Loucy (cell line): ENCODE results near the gene TRMT10B.

Experiments
- H2AFZ ChIP-seq: fragments of 200-600 bp; sonication (generic); 2 replicates; pipeline ENCODE4 v1.6.0; 2016; ENCODE audit warnings: antibody characterized with exemption, mild to moderate bottlenecking, low read length, moderate library complexity
- H3F3A ChIP-seq: fragments of 200-600 bp; 2 replicates; pipeline ENCODE4 v1.6.0; 2016; ENCODE audit warnings: antibody characterized with exemption, low read depth, mild to moderate bottlenecking
- H3K27me3 ChIP-seq: fragments of 200-600 bp; sonication (generic); 2 replicates; pipeline ENCODE4 v1.6.1; 2014; ENCODE audit warnings: low read length, mild to moderate bottlenecking; ENCODE audit not compliant: insufficient read depth, poor library complexity, severe bottlenecking
- H3K36me3 ChIP-seq: fragments of 200-600 bp; sonication (generic); 2 replicates; pipeline ENCODE4 v1.6.1; 2016; ENCODE audit warnings: low read length; ENCODE audit not compliant: insufficient read depth
- H3K4me1 ChIP-seq: fragments of 200-600 bp; sonication (generic); 2 replicates; pipeline ENCODE4 v1.5.1; 2014; ENCODE audit warnings: low read length, mild to moderate bottlenecking; ENCODE audit not compliant: insufficient read depth, poor library complexity, severe bottlenecking
- H3K4me2 ChIP-seq: fragments of 200-600 bp; sonication (generic); 2 replicates; pipeline ENCODE4 v1.6.0; 2014; ENCODE audit warnings: antibody characterized with exemption, low read length, low read depth, mild to moderate bottlenecking; ENCODE audit not compliant: poor library complexity, severe bottlenecking
- H3K4me3 ChIP-seq: fragments of 200-600 bp; sonication (generic); 2 replicates; pipeline ENCODE4 v1.5.1; 2014; ENCODE audit warnings: low read length, mild to moderate bottlenecking, mixed read lengths; ENCODE audit not compliant: poor library complexity, severe bottlenecking
- H3K79me2 ChIP-seq: fragments of 200-600 bp; sonication (generic); 2 replicates; pipeline ENCODE4 v1.6.1; 2014; ENCODE audit warnings: low read length; ENCODE audit not compliant: insufficient read depth
- H3K9ac ChIP-seq: fragments of 200-600 bp; sonication (generic); 2 replicates; pipeline ENCODE4 v1.6.0; 2014; ENCODE audit warnings: mild to moderate bottlenecking, low read depth, low read length, moderate library complexity; ENCODE audit not compliant: poor library complexity, severe bottlenecking
- H3K9me2 ChIP-seq: fragments of 200-600 bp; sonication (generic); replicated peaks from 2 replicates; pipeline ENCODE4 v1.6.1; 2016; ENCODE audit warnings: low read depth, low read length, mixed read lengths
- H3K9me3 ChIP-seq: fragments of 200-600 bp; sonication (generic); 2 replicates; pipeline ENCODE4 v1.6.1; 2014; ENCODE audit warnings: mild to moderate bottlenecking, antibody characterized with exemption, low read length, low read depth; ENCODE audit not compliant: insufficient read depth
- H4K20me1 ChIP-seq: fragments of 200-600 bp; sonication (generic); 2 replicates; pipeline ENCODE4 v1.6.0; 2014; ENCODE audit warnings: antibody characterized with exemption, low read length, mild to moderate bottlenecking; ENCODE audit not compliant: insufficient read depth, poor library complexity, severe bottlenecking
- EZH2phosphoT487 ChIP-seq: fragments of 200-600 bp; IDR thresholded peaks from 2 replicates; pipeline ENCODE4 v1.6.1; 2018; ENCODE audit warnings: antibody characterized with exemption, mild to moderate bottlenecking, moderate library complexity, borderline replicate concordance
- TF ChIP-seq, protein P1 (sequence below): fragments of 200-600 bp; sonication (generic); conservative IDR thresholded peaks from 2 replicates; pipeline ENCODE4 v1.5.1; 2014; ENCODE audit warnings: mild to moderate bottlenecking, antibody characterized with exemption, low read length

The TRMT10B gene

GRCh38 chr9:37715991-37716505, 37.6 kb upstream of the TRMT10B start:
- TF ChIP-seq EZH2phosphoT487 = no peak
- TF ChIP-seq, protein P1, sequence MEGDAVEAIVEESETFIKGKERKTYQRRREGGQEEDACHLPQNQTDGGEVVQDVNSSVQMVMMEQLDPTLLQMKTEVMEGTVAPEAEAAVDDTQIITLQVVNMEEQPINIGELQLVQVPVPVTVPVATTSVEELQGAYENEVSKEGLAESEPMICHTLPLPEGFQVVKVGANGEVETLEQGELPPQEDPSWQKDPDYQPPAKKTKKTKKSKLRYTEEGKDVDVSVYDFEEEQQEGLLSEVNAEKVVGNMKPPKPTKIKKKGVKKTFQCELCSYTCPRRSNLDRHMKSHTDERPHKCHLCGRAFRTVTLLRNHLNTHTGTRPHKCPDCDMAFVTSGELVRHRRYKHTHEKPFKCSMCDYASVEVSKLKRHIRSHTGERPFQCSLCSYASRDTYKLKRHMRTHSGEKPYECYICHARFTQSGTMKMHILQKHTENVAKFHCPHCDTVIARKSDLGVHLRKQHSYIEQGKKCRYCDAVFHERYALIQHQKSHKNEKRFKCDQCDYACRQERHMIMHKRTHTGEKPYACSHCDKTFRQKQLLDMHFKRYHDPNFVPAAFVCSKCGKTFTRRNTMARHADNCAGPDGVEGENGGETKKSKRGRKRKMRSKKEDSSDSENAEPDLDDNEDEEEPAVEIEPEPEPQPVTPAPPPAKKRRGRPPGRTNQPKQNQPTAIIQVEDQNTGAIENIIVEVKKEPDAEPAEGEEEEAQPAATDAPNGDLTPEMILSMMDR = no peak
- no peaks in the 10 kb centered on the region for H4K20me1 ChIP-seq
- H3K27me3 ChIP-seq = no peaks in the 10 kb centered on the region
- H3K36me3 ChIP-seq = no peaks in the 10 kb centered on the region
- H3F3A ChIP-seq = no peaks in the 10 kb centered on the region
- no peak overlapping the region for H3K4me3 ChIP-seq
- no peak overlapping the region for H3K9ac ChIP-seq
- H3K79me2 ChIP-seq = no peaks in the 10 kb centered on the region
- H3K9me2 ChIP-seq = no peaks in the 10 kb centered on the region
- H3K4me1 ChIP-seq = no peaks in the 10 kb centered on the region
- H2AFZ ChIP-seq = no peak overlapping the region
- H3K4me2 ChIP-seq = no peak overlapping the region
- H3K9me3 ChIP-seq = no peaks in the 10 kb centered on the region

- Histone ChIP-seq H3K4me1 (no peaks in the 10 kb centered on the region), H3K79me2 (no peaks in the 10 kb centered on the region), H3F3A (no peaks in the 10 kb centered on the region), H3K9me2 (no peaks in the 10 kb centered on the region), H3K9ac (no peak overlapping the region), H3K27me3 (no peaks in the 10 kb centered on the region), H3K4me3 (no peak overlapping the region), H3K36me3 (no peaks in the 10 kb centered on the region), H3K4me2 (no peak overlapping the region), H3K9me3 (no peaks in the 10 kb centered on the region), H2AFZ (no peak overlapping the region), H4K20me1 (no peaks in the 10 kb centered on the region)
- TF ChIP-seq, protein P1 = no peak
- no peak for TF ChIP-seq EZH2phosphoT487
These were observed 34.1 kb upstream of the TRMT10B start for GRCh38 chr9:37719526-37719925.

GRCh38 chr9:37727013-37727412, 26.6 kb upstream of the TRMT10B start:
- no peaks in the 10 kb centered on the region for H3K4me1 ChIP-seq
- H3K9me2 ChIP-seq = no peaks in the 10 kb centered on the region
- no peak overlapping the region for H2AFZ ChIP-seq
- H3K9ac ChIP-seq = no peak overlapping the region
- H4K20me1 ChIP-seq = no peaks in the 10 kb centered on the region
- no peak overlapping the region for H3K4me3 ChIP-seq
- H3K79me2 ChIP-seq = no peaks in the 10 kb centered on the region
- TF ChIP-seq, protein P1 = no peak
- no peak for TF ChIP-seq EZH2phosphoT487
- H3K36me3 ChIP-seq = no peaks in the 10 kb centered on the region
- no peaks in the 10 kb centered on the region for H3K9me3 ChIP-seq
- no peaks in the 10 kb centered on the region for H3F3A ChIP-seq
- no peaks in the 10 kb centered on the region for H3K27me3 ChIP-seq
- no peak overlapping the region for H3K4me2 ChIP-seq
